H9 (cell line): ENCODE results near the gene PCDHGC5. TPM values are rescaled to one million over a fixed set of nuclear protein-coding genes. Genes with fewer than 3 reads are reported as not detected.

Source experiments
- DNase-seq: peaks from one replicate; pipeline ENCODE4 v3.0.0-alpha.2; 2017
- H2AFZ ChIP-seq: one replicate; pipeline ENCODE4 v1.6.1; 2013; ENCODE audit warnings: mild to moderate bottlenecking, low read length, control low read depth, moderate library complexity
- H2AK5ac ChIP-seq: 2 replicates; pipeline ENCODE4 v1.6.1; 2013; ENCODE audit warnings: low read length, control low read depth, mixed read lengths; ENCODE audit not compliant: insufficient read length
- H2BK120ac ChIP-seq: one replicate; pipeline ENCODE4 v1.6.1; 2013; ENCODE audit warnings: low read depth, mild to moderate bottlenecking, low read length, control low read depth, inconsistent platforms; ENCODE audit not compliant: poor library complexity, severe bottlenecking
- H2BK12ac ChIP-seq: 2 replicates; pipeline ENCODE4 v1.6.1; 2013; ENCODE audit warnings: low read length, control low read depth, mixed read lengths, low read depth; ENCODE audit not compliant: insufficient read length
- H2BK15ac ChIP-seq: 2 replicates; pipeline ENCODE4 v1.6.1; 2013; ENCODE audit warnings: low read depth, low read length, control low read depth
- H2BK20ac ChIP-seq: one replicate; pipeline ENCODE4 v1.6.1; 2013; ENCODE audit warnings: low read depth, mild to moderate bottlenecking, low read length, control low read depth, inconsistent platforms; ENCODE audit not compliant: poor library complexity, severe bottlenecking
- H2BK5ac ChIP-seq: 2 replicates; pipeline ENCODE4 v1.6.1; 2013; ENCODE audit warnings: low read length, control low read depth, mixed read lengths; ENCODE audit not compliant: insufficient read length
- H3K14ac ChIP-seq: 2 replicates; pipeline ENCODE4 v1.6.1; 2013; ENCODE audit warnings: low read length, control low read depth; ENCODE audit not compliant: insufficient read depth
- H3K18ac ChIP-seq: 2 replicates; pipeline ENCODE4 v1.6.1; 2013; ENCODE audit warnings: low read depth, mild to moderate bottlenecking, mixed read lengths, low read length, control low read depth; ENCODE audit not compliant: insufficient read length
- H3K23ac ChIP-seq: 2 replicates; pipeline ENCODE4 v1.6.1; 2013; ENCODE audit warnings: low read length, control low read depth, mixed read lengths, low read depth; ENCODE audit not compliant: insufficient read length
- H3K23me2 ChIP-seq: 2 replicates; pipeline ENCODE4 v1.6.1; 2013; ENCODE audit warnings: low read depth, mild to moderate bottlenecking, mixed read lengths, low read length, control low read depth; ENCODE audit not compliant: insufficient read length, poor library complexity, severe bottlenecking
- H3K27ac ChIP-seq: 2 replicates; pipeline ENCODE4 v1.5.1; 2013; ENCODE audit warnings: low read length, control low read depth, mixed read lengths, low read depth; ENCODE audit not compliant: insufficient read length
- H3K27me3 ChIP-seq: 2 replicates; pipeline ENCODE4 v1.6.1; 2013; ENCODE audit warnings: low read length, control low read depth, inconsistent platforms; ENCODE audit not compliant: insufficient read depth
- H3K4ac ChIP-seq: 2 replicates; pipeline ENCODE4 v1.6.1; 2013; ENCODE audit warnings: low read depth, mild to moderate bottlenecking, control low read depth, inconsistent platforms, low read length, moderate library complexity
- H3K4me1 ChIP-seq: 2 replicates; pipeline ENCODE4 v1.6.1; 2013; ENCODE audit warnings: low read length, control low read depth, inconsistent platforms; ENCODE audit not compliant: insufficient read depth
- H3K4me2 ChIP-seq: 2 replicates; pipeline ENCODE4 v1.6.1; 2013; ENCODE audit warnings: low read length, control low read depth, mixed read lengths; ENCODE audit not compliant: insufficient read length, insufficient read depth
- H3K56ac ChIP-seq: 2 replicates; pipeline ENCODE4 v1.6.1; 2013; ENCODE audit warnings: low read depth, mild to moderate bottlenecking, mixed read lengths, low read length, control low read depth; ENCODE audit not compliant: insufficient read length
- H3K79me1 ChIP-seq: 2 replicates; pipeline ENCODE4 v1.6.1; 2013; ENCODE audit warnings: low read depth, mild to moderate bottlenecking, moderate library complexity, low read length, control low read depth, inconsistent platforms; ENCODE audit not compliant: insufficient read depth, poor library complexity, severe bottlenecking
- H3K79me2 ChIP-seq: 2 replicates; pipeline ENCODE4 v1.6.1; 2013; ENCODE audit warnings: low read length, control low read depth, inconsistent platforms; ENCODE audit not compliant: insufficient read depth
- H3K9ac ChIP-seq: 2 replicates; pipeline ENCODE4 v1.6.1; 2013; ENCODE audit warnings: low read length, control low read depth, mixed read lengths; ENCODE audit not compliant: insufficient read length; ENCODE audit errors: extremely low read depth
- H3K9me3 ChIP-seq: one replicate; pipeline ENCODE4 v1.6.1; 2013; ENCODE audit warnings: low read depth, low read length, inconsistent platforms; ENCODE audit not compliant: control insufficient read depth
- H3T11ph ChIP-seq: one replicate; pipeline ENCODE4 v1.6.1; 2013; ENCODE audit warnings: mild to moderate bottlenecking, low read length, control low read depth, inconsistent platforms
- H4K20me1 ChIP-seq: one replicate; pipeline ENCODE4 v1.6.1; 2013; ENCODE audit not compliant: control insufficient read depth, insufficient read length, insufficient read depth
- H4K5ac ChIP-seq: 2 replicates; pipeline ENCODE4 v1.6.1; 2013; ENCODE audit warnings: low read depth, mild to moderate bottlenecking, mixed read lengths, low read length, control low read depth; ENCODE audit not compliant: insufficient read length
- H4K8ac ChIP-seq: replicated peaks from 2 replicates; pipeline ENCODE4 v1.6.1; 2013; ENCODE audit warnings: low read length, control low read depth, mixed read lengths, low read depth; ENCODE audit not compliant: insufficient read length
- H4K91ac ChIP-seq: 2 replicates; pipeline ENCODE4 v1.6.1; 2013; ENCODE audit warnings: low read depth, mild to moderate bottlenecking, moderate library complexity, mixed read lengths, low read length, control low read depth; ENCODE audit not compliant: insufficient read length
- H3K27ac Mint-ChIP-seq, 3 experiments: 2 replicates in 2 of 3; 3 replicates in 1 of 3; pipeline ENCODE4 v1.8.0; 2020 to 2021; ENCODE audit warnings: mixed read lengths in 3 of 3, mild to moderate bottlenecking in 1 of 3, moderate library complexity in 1 of 3
- H3K27me3 Mint-ChIP-seq: 2 replicates; pipeline ENCODE4 v1.8.0; 2021; ENCODE audit warnings: low read depth, mild to moderate bottlenecking, moderate library complexity, mixed read lengths
- H3K36me3 Mint-ChIP-seq, 3 experiments: 2 replicates in 2 of 3; 3 replicates in 1 of 3; pipeline ENCODE4 v1.8.0; 2020 to 2021; ENCODE audit warnings: low read depth in 3 of 3, mixed read lengths in 3 of 3; ENCODE audit not compliant: insufficient read depth in 1 of 3
- H3K4me1 Mint-ChIP-seq, 2 experiments: 2 replicates each; pipeline ENCODE4 v1.8.0; 2020; ENCODE audit warnings: mixed read lengths in 2 of 2
- H3K4me3 Mint-ChIP-seq, 2 experiments: 2 replicates in 1 of 2; 3 replicates in 1 of 2; pipeline ENCODE4 v1.8.0; 2020 to 2021; ENCODE audit warnings: mild to moderate bottlenecking in 2 of 2, mixed read lengths in 2 of 2, moderate library complexity in 1 of 2
- H3K9me3 Mint-ChIP-seq, 2 experiments: 2 replicates in 1 of 2; 3 replicates in 1 of 2; pipeline ENCODE4 v1.8.0; 2020; ENCODE audit warnings: mild to moderate bottlenecking in 2 of 2, mixed read lengths in 2 of 2, moderate library complexity in 1 of 2
- CTCF ChIP-seq: fragments of 200-600 bp; sonication (generic); conservative IDR thresholded peaks from 3 replicates; pipeline ENCODE4 v1.8.0; 2021; ENCODE audit warnings: antibody characterized with exemption, mild to moderate bottlenecking
- WGBS: extraction: QIAGEN DNeasy Blood & Tissue Kit; methylation state at CpG from one replicate; pipeline ENCODE4 v1.1.7; 2013; ENCODE audit warnings: missing lambda C conversion rate, low lambda C conversion rate, mixed read lengths; ENCODE audit not compliant: insufficient read length; ENCODE audit errors: extremely low coverage; 5-methylcytosine and 5-hydroxymethylcytosine counted together
- total RNA-seq: library from RNA; stranded (reverse); gene quantifications from 2 replicates; pipeline ENCODE4 v1.2.1, GENCODE V29; 2021

Gene PCDHGC5
- total RNA-seq, 1 experiment from 2014 or later = 0.66 TPM

- H3K56ac ChIP-seq = no peak overlapping the region
- peaks cover 29 to 33% of the 10 kb centered on the region in 2 experiments for H3K4me1 Mint-ChIP-seq
- peaks cover 12% of the 10 kb centered on the region; the same call in 1 of the 2 replicates for H3K27me3 ChIP-seq
- no peaks in the 10 kb centered on the region for H3K9me3 ChIP-seq
- no peak for DNase-seq
- H3K23me2 ChIP-seq = peaks cover 20% of the 10 kb centered on the region
- H3K27ac ChIP-seq = no peak overlapping the region
- peaks cover 8% of the 10 kb centered on the region for H3K4me1 ChIP-seq
- no peak overlapping the region for H2BK120ac ChIP-seq
- H3K27ac Mint-ChIP-seq = no peak overlapping the region; a peak in 1 of 7 replicates
- no peak overlapping the region for H3K23ac ChIP-seq
- H3K36me3 Mint-ChIP-seq = peaks cover 16 to 22% (median 16%) of the 10 kb centered on the region in 3 experiments; a peak in 6 of 7 replicates
- no peak overlapping the region for H4K8ac ChIP-seq
- H3K4me3 Mint-ChIP-seq = no peak overlapping the region
- H3K4ac ChIP-seq = no peak overlapping the region
- no peak overlapping the region for H2BK20ac ChIP-seq
- no peak overlapping the region for H2BK12ac ChIP-seq
- H3K79me2 ChIP-seq = no peaks in the 10 kb centered on the region; the same call in 1 of the 2 replicates
- H4K20me1 ChIP-seq = no peaks in the 10 kb centered on the region
- no peak overlapping the region for H3K9ac ChIP-seq
- H3K14ac ChIP-seq = no peak overlapping the region
- no peak overlapping the region for H4K5ac ChIP-seq
- no peak overlapping the region for H3T11ph ChIP-seq
- peaks cover 23% of the 10 kb centered on the region for H3K27me3 Mint-ChIP-seq
- TF ChIP-seq CTCF = no peak
- H4K91ac ChIP-seq = no peak overlapping the region
- no peak overlapping the region for H2BK5ac ChIP-seq
- no peak overlapping the region for H2AK5ac ChIP-seq
- H3K9me3 Mint-ChIP-seq = no peaks in the 10 kb centered on the region
- no peaks in the 10 kb centered on the region for H3K79me1 ChIP-seq
- no CpG with 5 or more reads among the region's 10 CpGs for WGBS
- no peak overlapping the region for H2AFZ ChIP-seq
- no peak overlapping the region for H2BK15ac ChIP-seq
- no peak overlapping the region for H3K4me2 ChIP-seq
- H3K18ac ChIP-seq = no peak overlapping the region
Measured at GRCh38 chr5:141489841-141490240, 960 bp downstream of the PCDHGC5 start.
